HepG2 (cell line): ENCODE measurements around the gene STK11. TPM values are rescaled to one million over a fixed set of nuclear protein-coding genes. Genes with fewer than 3 reads are reported as not detected.

Source experiments
- AKAP8 ChIP-seq: sonication (generic); formaldehyde crosslinking; IDR thresholded peaks from 2 replicates; pipeline ENCODE4 v1.5.1; 2020; ENCODE audit warnings: mild to moderate bottlenecking, missing genetic modification reagents
- HNRNPK ChIP-seq: fragments of 200-400 bp; formaldehyde crosslinking; IDR thresholded peaks from 2 replicates; pipeline ENCODE4 v1.6.1; 2018; ENCODE audit warnings: low read length, low read depth, moderate library complexity, mild to moderate bottlenecking; ENCODE audit not compliant: poor library complexity, severe bottlenecking
- MED1 ChIP-seq: sonication (generic); formaldehyde crosslinking; IDR thresholded peaks from 2 replicates; pipeline ENCODE4 v1.4.0; 2020; ENCODE audit warnings: missing genetic modification reagents
- NRL ChIP-seq: sonication (generic); formaldehyde crosslinking; IDR thresholded peaks from 2 replicates; pipeline ENCODE4 v1.5.0; 2020; ENCODE audit warnings: missing genetic modification reagents, mild to moderate bottlenecking, moderate library complexity, borderline replicate concordance
- SAFB2 ChIP-seq: sonication (generic); formaldehyde crosslinking; IDR thresholded peaks from 2 replicates; pipeline ENCODE4 v1.5.1; 2020; ENCODE audit warnings: missing genetic modification reagents, low read depth, mild to moderate bottlenecking, borderline replicate concordance
- SRY ChIP-seq: sonication (generic); formaldehyde crosslinking; IDR thresholded peaks from 2 replicates; pipeline ENCODE4 v1.8.0; 2022; ENCODE audit warnings: mild to moderate bottlenecking, missing genetic modification reagents
- ZBTB38 ChIP-seq: sonication (generic); formaldehyde crosslinking; IDR thresholded peaks from 2 replicates; pipeline ENCODE4 v1.5.1; 2020; ENCODE audit warnings: mild to moderate bottlenecking, missing genetic modification reagents
- ZNF160 ChIP-seq: sonication (generic); formaldehyde crosslinking; IDR thresholded peaks from 2 replicates; pipeline ENCODE4 v1.8.0; 2022; ENCODE audit warnings: mild to moderate bottlenecking, inconsistent platforms, missing genetic modification reagents
- ZNF253 ChIP-seq: sonication (generic); formaldehyde crosslinking; IDR thresholded peaks from 2 replicates; pipeline ENCODE4 v1.8.0; 2022; ENCODE audit warnings: mild to moderate bottlenecking, missing genetic modification reagents, borderline replicate concordance
- ZNF563 ChIP-seq: sonication (generic); formaldehyde crosslinking; IDR thresholded peaks from 2 replicates; pipeline ENCODE4 v1.8.0; 2022; ENCODE audit warnings: mild to moderate bottlenecking, moderate library complexity, missing genetic modification reagents
- ZNF790 ChIP-seq: sonication (generic); formaldehyde crosslinking; IDR thresholded peaks from 2 replicates; pipeline ENCODE4 v1.8.0; 2022; ENCODE audit warnings: missing genetic modification reagents, mild to moderate bottlenecking, borderline replicate concordance
- ZSCAN21 ChIP-seq: sonication (generic); formaldehyde crosslinking; IDR thresholded peaks from 2 replicates; pipeline ENCODE4 v1.8.0; 2022; ENCODE audit warnings: mild to moderate bottlenecking, missing genetic modification reagents, moderate library complexity, borderline replicate concordance
- polyA plus RNA-seq, 8 experiments: library from polyadenylated mRNA; depleted of rRNA in 3 of 8; stranded (reverse) in 7 of 8; unstranded in 1 of 8; fragments of >200 nt; fragmentation: Illumina TruSeq in 4 of 8; extraction: Trizol in 4 of 8; gene quantifications; 2 replicates each; pipeline versions ENCODE4 v1.2.1 to v1.2.3, GENCODE V29; 2011 to 2016; ENCODE audit warnings: low read depth in 4 of 8, missing spikeins in 1 of 8, mixed read lengths in 1 of 8; ENCODE audit not compliant: insufficient read depth in 1 of 8
- total RNA-seq, 5 experiments: library from RNA; depleted of rRNA; stranded (reverse); fragments of >200 nt; fragmentation: Illumina TruSeq; extraction: Trizol; gene quantifications; 2 replicates each; pipeline ENCODE4 v1.2.3, GENCODE V29; 2016; ENCODE audit warnings: low read depth in 1 of 5
- TF ChIP-seq, protein P1 (sequence below): sonication (generic); formaldehyde crosslinking; IDR thresholded peaks from 2 replicates; pipeline ENCODE4 v1.8.0; 2022; ENCODE audit warnings: missing genetic modification reagents, mild to moderate bottlenecking, borderline replicate concordance
- TF ChIP-seq, protein P2 (sequence below): sonication (generic); formaldehyde crosslinking; IDR thresholded peaks from 2 replicates; pipeline ENCODE4 v1.8.0; 2022; ENCODE audit warnings: mild to moderate bottlenecking, missing genetic modification reagents, moderate library complexity

Gene STK11
- total and polyA plus RNA-seq, 2 of the 13 experiments (the other 11 are each of a cell fraction or from before 2014, with no cell fraction given): 27.5 to 43.6 TPM

DNA sequence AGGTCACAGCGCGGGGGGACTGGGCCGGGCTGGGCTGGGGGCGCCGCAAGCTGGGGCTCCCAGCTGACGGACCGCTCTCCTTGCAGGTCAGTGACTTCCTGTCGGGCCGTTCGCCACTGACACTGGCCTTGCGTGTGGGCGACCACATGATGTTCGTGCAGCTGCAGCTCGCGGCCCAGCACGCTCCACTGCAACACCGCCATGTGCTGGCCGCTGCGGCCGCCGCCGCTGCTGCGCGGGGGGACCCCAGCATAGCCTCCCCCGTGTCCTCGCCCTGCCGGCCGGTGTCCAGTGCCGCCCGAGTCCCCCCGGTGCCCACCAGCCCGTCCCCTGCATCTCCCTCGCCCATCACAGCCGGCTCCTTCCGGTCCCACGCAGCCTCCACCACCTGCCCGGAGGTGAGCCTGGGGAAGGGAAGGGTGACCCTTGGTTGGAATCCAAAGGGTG lies 48.5 kb downstream of the STK11 start (continued):
- TF ChIP-seq AKAP8 (CRISPR knock-in tag) (peak; percentile 50), ZSCAN21 (no peak), ZNF790 (CRISPR knock-in tag) (0 out of 2 replicates have a peak, but pooled peaks have one; percentile 33), NRL (CRISPR knock-in tag) (0 out of 2 replicates have a peak, but pooled peaks have one; percentile 11), SAFB2 (CRISPR knock-in tag) (peak; percentile 55; the same call in 1 of the 2 replicates), ZBTB38 (CRISPR knock-in tag) (peak; percentile 79; the same call in 1 of the 2 replicates), SRY (CRISPR knock-in tag) (no peak), MED1 (CRISPR knock-in tag) (no peak), ZNF160 (0 out of 2 replicates have a peak, but pooled peaks have one; percentile 28), ZNF253 (CRISPR knock-in tag) (0 out of 2 replicates have a peak, but pooled peaks have one; percentile 8), ZNF563 (no peak), HNRNPK (peak; percentile 55)
- TF ChIP-seq, protein P1, sequence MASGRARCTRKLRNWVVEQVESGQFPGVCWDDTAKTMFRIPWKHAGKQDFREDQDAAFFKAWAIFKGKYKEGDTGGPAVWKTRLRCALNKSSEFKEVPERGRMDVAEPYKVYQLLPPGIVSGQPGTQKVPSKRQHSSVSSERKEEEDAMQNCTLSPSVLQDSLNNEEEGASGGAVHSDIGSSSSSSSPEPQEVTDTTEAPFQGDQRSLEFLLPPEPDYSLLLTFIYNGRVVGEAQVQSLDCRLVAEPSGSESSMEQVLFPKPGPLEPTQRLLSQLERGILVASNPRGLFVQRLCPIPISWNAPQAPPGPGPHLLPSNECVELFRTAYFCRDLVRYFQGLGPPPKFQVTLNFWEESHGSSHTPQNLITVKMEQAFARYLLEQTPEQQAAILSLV (CRISPR knock-in tag): 0 out of 2 replicates have a peak, but pooled peaks have one; percentile 44
- TF ChIP-seq, protein P2, sequence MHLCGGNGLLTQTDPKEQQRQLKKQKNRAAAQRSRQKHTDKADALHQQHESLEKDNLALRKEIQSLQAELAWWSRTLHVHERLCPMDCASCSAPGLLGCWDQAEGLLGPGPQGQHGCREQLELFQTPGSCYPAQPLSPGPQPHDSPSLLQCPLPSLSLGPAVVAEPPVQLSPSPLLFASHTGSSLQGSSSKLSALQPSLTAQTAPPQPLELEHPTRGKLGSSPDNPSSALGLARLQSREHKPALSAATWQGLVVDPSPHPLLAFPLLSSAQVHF: no peak
